NT2/D1 (cell line): ENCODE results near the gene LMOD2.

Source experiments
- DNase-seq: peaks from one replicate; pipeline ENCODE4 v3.0.0-alpha.2; 2011; ENCODE audit warnings: low read depth, low spot score
- H3K27me3 ChIP-seq: 2 replicates; pipeline ENCODE4 v1.6.0; 2011; ENCODE audit warnings: mild to moderate bottlenecking; ENCODE audit not compliant: insufficient read length, insufficient read depth
- H3K36me3 ChIP-seq: 2 replicates; pipeline ENCODE4 v1.6.1; 2011; ENCODE audit warnings: mild to moderate bottlenecking, low read length, mixed read lengths; ENCODE audit not compliant: insufficient read depth, insufficient read length
- H3K4me1 ChIP-seq: 2 replicates; pipeline ENCODE4 v1.5.1; 2011; ENCODE audit not compliant: insufficient read depth, insufficient read length
- H3K4me3 ChIP-seq: 2 replicates; pipeline ENCODE4 v1.5.1; 2011; ENCODE audit warnings: low read depth; ENCODE audit not compliant: insufficient read length
- H3K9ac ChIP-seq: 2 replicates; pipeline ENCODE4 v1.6.0; 2011; ENCODE audit warnings: low read depth; ENCODE audit not compliant: insufficient read length
- H3K9me3 ChIP-seq: 2 replicates; pipeline ENCODE4 v1.5.1; 2011; ENCODE audit warnings: mild to moderate bottlenecking, low read length; ENCODE audit not compliant: insufficient read depth
- SUZ12 ChIP-seq: IDR thresholded peaks from 2 replicates; pipeline ENCODE4 v1.6.1; 2011; ENCODE audit not compliant: insufficient read length, insufficient read depth; ENCODE audit errors: extremely low read depth
- YY1 ChIP-seq: IDR thresholded peaks from 2 replicates; pipeline ENCODE4 v1.6.1; 2011; ENCODE audit not compliant: insufficient read length, insufficient read depth
- ZNF274 ChIP-seq: IDR thresholded peaks from 2 replicates; pipeline ENCODE4 v1.6.1; 2011; ENCODE audit warnings: mild to moderate bottlenecking, low read depth, low read length

LMOD2 gene

GRCh38 chr7:123655614-123656013, at the start of gene LMOD2:
Gene LMOD2, plus strand, starts transcription at chr7:123655866. Its CDS starts 98 bp downstream, at chr7:123655964.
- no peak for TF ChIP-seq SUZ12
- TF ChIP-seq YY1: no peak
- no peak for TF ChIP-seq ZNF274
- Histone ChIP-seq H3K4me3 (no peak within 1 kb of the TSS), H3K4me1 (no peaks in the 10 kb centered on the region), H3K27me3 (no peaks in the 10 kb centered on the region), H3K9ac (no peak within 1 kb of the TSS), H3K9me3 (no peaks in the 10 kb centered on the region), H3K36me3 (no peaks in the 10 kb centered on the region)
- DNase-seq: no peak

GRCh38 chr7:123607423-123607975, 48.2 kb upstream of the LMOD2 start:
- Histone ChIP-seq H3K4me3 (no peak overlapping the region), H3K9me3 (no peaks in the 10 kb centered on the region), H3K27me3 (no peaks in the 10 kb centered on the region), H3K4me1 (no peaks in the 10 kb centered on the region), H3K36me3 (no peaks in the 10 kb centered on the region), H3K9ac (no peak overlapping the region)
- no peak for DNase-seq
- no peak for TF ChIP-seq ZNF274
- no peak for TF ChIP-seq YY1
- TF ChIP-seq SUZ12: no peak

- TF ChIP-seq ZNF274: no peak
- no peak for TF ChIP-seq YY1
- no peak for TF ChIP-seq SUZ12
- Histone ChIP-seq H3K27me3 (no peaks in the 10 kb centered on the region), H3K4me1 (no peaks in the 10 kb centered on the region), H3K9me3 (no peaks in the 10 kb centered on the region), H3K4me3 (no peak overlapping the region), H3K36me3 (no peaks in the 10 kb centered on the region), H3K9ac (no peak overlapping the region)
- DNase-seq: no peak
These were observed 46.4 kb upstream of the LMOD2 start for GRCh38 chr7:123608991-123609882.

GRCh38 chr7:123609883-123610239, 45.8 kb upstream of the LMOD2 start:
- Histone ChIP-seq H3K4me3 (no peak overlapping the region), H3K4me1 (no peaks in the 10 kb centered on the region), H3K27me3 (no peaks in the 10 kb centered on the region), H3K9ac (no peak overlapping the region), H3K9me3 (no peaks in the 10 kb centered on the region), H3K36me3 (no peaks in the 10 kb centered on the region)
- DNase-seq: no peak
- TF ChIP-seq SUZ12 (no peak), ZNF274 (no peak), YY1 (no peak)

DNA sequence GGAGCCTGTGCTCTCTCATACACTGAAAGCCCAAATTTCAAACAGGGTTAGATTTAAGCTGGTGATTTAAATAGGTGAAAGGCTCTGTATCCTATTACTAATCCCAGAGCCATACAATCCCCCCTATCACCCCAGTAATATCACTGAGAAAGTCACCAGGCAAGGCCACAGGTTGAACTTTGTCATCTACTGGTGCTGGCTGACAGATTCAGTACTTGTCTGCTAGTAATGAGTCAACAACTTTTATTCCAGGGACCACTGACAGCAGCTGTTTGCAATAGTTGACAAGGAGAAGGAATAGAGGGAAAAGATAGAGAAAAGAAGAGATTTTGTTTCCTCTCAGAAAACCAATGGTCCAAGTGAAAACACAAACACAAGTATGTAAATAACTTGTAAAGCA, 43.6 kb upstream of the LMOD2 start:
- H3K4me1 ChIP-seq: no peaks in the 10 kb centered on the region
- DNase-seq: no peak
- no peak overlapping the region for H3K4me3 ChIP-seq
- no peaks in the 10 kb centered on the region for H3K9me3 ChIP-seq
- H3K9ac ChIP-seq: no peak overlapping the region
- TF ChIP-seq SUZ12: no peak
- no peak for TF ChIP-seq ZNF274
- no peak for TF ChIP-seq YY1
- no peaks in the 10 kb centered on the region for H3K27me3 ChIP-seq
- no peaks in the 10 kb centered on the region for H3K36me3 ChIP-seq

DNA sequence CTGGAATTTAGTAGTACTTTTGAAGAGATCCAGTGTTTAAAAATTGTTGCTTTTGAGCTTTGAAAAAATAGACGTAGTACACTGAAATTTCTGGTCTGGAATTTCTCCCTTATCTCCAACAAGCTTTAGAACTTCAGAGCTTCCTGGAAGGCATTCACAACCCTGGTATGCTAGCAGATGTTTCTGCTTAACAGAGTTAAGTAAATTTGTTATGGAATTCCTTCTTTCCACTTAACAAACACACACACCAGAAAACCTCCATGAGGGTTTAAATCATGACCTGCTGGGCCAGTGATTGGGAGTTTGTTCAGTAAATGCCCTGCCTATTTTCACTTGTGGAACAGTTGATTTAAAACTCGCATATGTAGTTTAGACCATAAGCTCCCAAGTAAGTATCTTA, 40.3 kb upstream of the LMOD2 start:
- TF ChIP-seq ZNF274 (no peak), SUZ12 (no peak), YY1 (no peak)
- H3K27me3 ChIP-seq: no peaks in the 10 kb centered on the region

GRCh38 chr7:123616223-123616622, 39.4 kb upstream of the LMOD2 start:
- no peaks in the 10 kb centered on the region for H3K27me3 ChIP-seq
- no peak overlapping the region for H3K9ac ChIP-seq
- H3K36me3 ChIP-seq: no peaks in the 10 kb centered on the region
- no peak overlapping the region for H3K4me3 ChIP-seq
- H3K4me1 ChIP-seq: no peaks in the 10 kb centered on the region
- H3K9me3 ChIP-seq: no peaks in the 10 kb centered on the region
- no peak for DNase-seq
- TF ChIP-seq YY1: no peak
- TF ChIP-seq ZNF274: no peak
- TF ChIP-seq SUZ12: no peak

More for the DNA sequence above, 40.3 kb upstream of the LMOD2 start:
- Histone ChIP-seq H3K9me3 (no peaks in the 10 kb centered on the region), H3K4me3 (no peak overlapping the region), H3K4me1 (no peaks in the 10 kb centered on the region), H3K9ac (no peak overlapping the region), H3K36me3 (no peaks in the 10 kb centered on the region)
- DNase-seq: no peak
